Activated CD4-positive, alpha-beta T cell treated with anti-CD3 and anti-CD28 coated beads for 24 hours (primary cell): ENCODE results near the gene SMIM24.
A peak's percentile ranks its signal among the peaks of the same experiment; 100 is the strongest.
"Not testable (repeated sequence)": the region's sequence is repeated elsewhere in the genome, so short reads cannot be mapped to it uniquely, and the experiment has no call there.

Experiments used
- DNase-seq, 2 donors: peaks; one replicate each; pipeline ENCODE4 v3.0.0-alpha.2; 2020; ENCODE audit warnings: low read depth in 2 of 2

The SMIM24 gene

GRCh38 chr19:3455960-3456601, 24.2 kb downstream of the SMIM24 start:
- DNase-seq, result no peak

GRCh38 chr19:3455393-3455955, 24.9 kb downstream of the SMIM24 start:
- DNase-seq, result no peak

GRCh38 chr19:3454656-3455392, 25.5 kb downstream of the SMIM24 start:
- DNase-seq, result no peak

- DNase-seq, result no peak
Measured at GRCh38 chr19:3453840-3454239, 26.5 kb downstream of the SMIM24 start.

- DNase-seq, result not testable (repeated sequence)
Measured at GRCh38 chr19:3452942-3453214, 27.4 kb downstream of the SMIM24 start.

- DNase-seq, result no peak
Measured at GRCh38 chr19:3452171-3452941, 28.0 kb downstream of the SMIM24 start.

GRCh38 chr19:3451451-3451866, 28.9 kb downstream of the SMIM24 start:
- DNase-seq, result no peak

- DNase-seq, result no peak
Measured at GRCh38 chr19:3450796-3451411, 29.4 kb downstream of the SMIM24 start.

GRCh38 chr19:3448616-3449334, 31.6 kb downstream of the SMIM24 start:
- no peak for DNase-seq

- DNase-seq, result not testable (repeated sequence)
Measured at GRCh38 chr19:3446657-3447056, 33.7 kb downstream of the SMIM24 start.

- DNase-seq, result no peak
Measured at GRCh38 chr19:3444695-3445234, 35.6 kb downstream of the SMIM24 start.

GRCh38 chr19:3443840-3444694, 36.3 kb downstream of the SMIM24 start:
- DNase-seq, result no peak

- DNase-seq, result no peak
Measured at GRCh38 chr19:3442487-3443071, 37.7 kb downstream of the SMIM24 start.

GRCh38 chr19:3441986-3442329, 38.4 kb downstream of the SMIM24 start:
- DNase-seq, result no peak

GRCh38 chr19:3441089-3441985, 39.0 kb downstream of the SMIM24 start:
- DNase-seq, result no peak

GRCh38 chr19:3440082-3440481, 40.2 kb downstream of the SMIM24 start:
- peak; percentile 46 to 51 for DNase-seq

GRCh38 chr19:3434630-3435553, 45.4 kb downstream of the SMIM24 start:
- peak; percentile 90 for DNase-seq
